Neural cell (in vitro differentiated cells): ENCODE results near the gene EPB41L2. TPM values are rescaled to one million over a fixed set of nuclear protein-coding genes. Genes with fewer than 3 reads are reported as not detected.
"Not testable (repeated sequence)": the region's sequence is repeated elsewhere in the genome, so short reads cannot be mapped to it uniquely, and the experiment has no call there.

Experiments
- H2AFZ ChIP-seq: fragments of 200-600, 300-800 bp; sonication (generic), shearing (Covaris generic); 2 replicates; pipeline ENCODE4 v1.6.0; 2014; ENCODE audit warnings: low read depth, mild to moderate bottlenecking, antibody characterized with exemption, low read length, moderate library complexity
- H3F3A ChIP-seq: fragments of 200-600 bp; shearing (Covaris generic); 2 replicates; pipeline ENCODE4 v1.6.1; 2016; ENCODE audit warnings: mild to moderate bottlenecking, moderate library complexity, mixed read lengths, antibody characterized with exemption, low read length; ENCODE audit not compliant: insufficient read depth, poor library complexity, severe bottlenecking
- H3K27ac ChIP-seq: fragments of 200-600, 300-800 bp; sonication (generic), shearing (Covaris generic); 2 replicates; pipeline ENCODE4 v1.5.1; 2014; ENCODE audit warnings: mild to moderate bottlenecking, low read length, moderate library complexity
- H3K27me3 ChIP-seq: fragments of 300-800, 200-600 bp; sonication (generic), shearing (Covaris generic); 2 replicates; pipeline ENCODE4 v1.6.0; 2014; ENCODE audit warnings: mild to moderate bottlenecking, low read depth, low read length, moderate library complexity; ENCODE audit not compliant: insufficient read depth
- H3K36me3 ChIP-seq: fragments of 300-800, 200-600 bp; sonication (generic), shearing (Covaris generic); 2 replicates; pipeline ENCODE4 v1.5.1; 2014; ENCODE audit warnings: mild to moderate bottlenecking, antibody characterized with exemption, low read length, moderate library complexity; ENCODE audit not compliant: insufficient read depth
- H3K4me2 ChIP-seq: fragments of 300-800, 200-600 bp; sonication (generic), shearing (Covaris generic); 2 replicates; pipeline ENCODE4 v1.6.0; 2014; ENCODE audit warnings: mild to moderate bottlenecking, low read length
- H3K4me3 ChIP-seq: fragments of 300-800, 200-600 bp; sonication (generic), shearing (Covaris generic); 2 replicates; pipeline ENCODE4 v1.5.1; 2014; ENCODE audit warnings: mild to moderate bottlenecking, low read length, moderate library complexity
- H3K79me2 ChIP-seq: fragments of 200-600 bp; shearing (Covaris generic); replicated peaks from 2 replicates; pipeline ENCODE4 v1.6.0; 2014; ENCODE audit warnings: mild to moderate bottlenecking, low read length, moderate library complexity; ENCODE audit not compliant: insufficient read depth
- H3K9ac ChIP-seq: fragments of 300-800, 200-600 bp; sonication (generic), shearing (Covaris generic); 2 replicates; pipeline ENCODE4 v1.6.1; 2016; ENCODE audit warnings: mild to moderate bottlenecking, low read length, mixed read lengths
- H3K9me2 ChIP-seq: fragments of 200-600 bp; shearing (Covaris generic); 2 replicates; pipeline ENCODE4 v1.6.1; 2016; ENCODE audit warnings: mild to moderate bottlenecking, low read length, mixed read lengths; ENCODE audit not compliant: insufficient read depth
- H3K9me3 ChIP-seq: fragments of 200-600, 300-800 bp; sonication (generic), shearing (Covaris generic); 2 replicates; pipeline ENCODE4 v1.6.1; 2016; ENCODE audit warnings: mild to moderate bottlenecking, mixed run types, low read length, moderate library complexity, mixed read lengths
- H4K20me1 ChIP-seq: fragments of 200-600 bp; shearing (Covaris generic); 2 replicates; pipeline ENCODE4 v1.6.1; 2016; ENCODE audit warnings: mild to moderate bottlenecking, mixed run types; ENCODE audit not compliant: insufficient read depth
- EP300 ChIP-seq: fragments of 450-650 bp; conservative IDR thresholded peaks from 2 replicates; pipeline ENCODE4 v1.6.1; 2014; ENCODE audit warnings: antibody characterized with exemption, mild to moderate bottlenecking, moderate library complexity; ENCODE audit not compliant: poor library complexity, severe bottlenecking
- EZH2 ChIP-seq: fragments of 200-600, 300-800 bp; shearing (Covaris generic), sonication (generic); IDR thresholded peaks from 2 replicates; pipeline ENCODE4 v1.6.1; 2014; ENCODE audit warnings: antibody characterized with exemption, low read length, borderline replicate concordance, mild to moderate bottlenecking; ENCODE audit not compliant: insufficient read depth, poor library complexity, severe bottlenecking
- MXI1 ChIP-seq: fragments of 450-650 bp; conservative IDR thresholded peaks from 2 replicates; pipeline ENCODE4 v1.6.1; 2014; ENCODE audit warnings: antibody characterized with exemption, mild to moderate bottlenecking; ENCODE audit not compliant: poor library complexity, severe bottlenecking
- RAD21 ChIP-seq: fragments of 450-650 bp; conservative IDR thresholded peaks from 2 replicates; pipeline ENCODE4 v1.6.1; 2014; ENCODE audit warnings: antibody characterized with exemption, mild to moderate bottlenecking, moderate library complexity
- SMC3 ChIP-seq: fragments of 450-650 bp; conservative IDR thresholded peaks from 2 replicates; pipeline ENCODE4 v1.6.1; 2014; ENCODE audit warnings: antibody characterized with exemption, mild to moderate bottlenecking, moderate library complexity; ENCODE audit not compliant: poor library complexity
- TAF1 ChIP-seq: IDR thresholded peaks from 2 replicates; pipeline ENCODE4 v1.6.1; 2012; ENCODE audit warnings: low read depth
- polyA plus RNA-seq: library from polyadenylated mRNA; depleted of rRNA; stranded (reverse); fragments of >200 nt; gene quantifications from 2 replicates; pipeline ENCODE4 v1.2.3, GENCODE V29; 2014
- TF ChIP-seq, protein P1 (sequence below): fragments of 450-650 bp; IDR thresholded peaks from 2 replicates; pipeline ENCODE4 v1.5.1; 2014; ENCODE audit warnings: antibody characterized with exemption, mild to moderate bottlenecking, moderate library complexity; ENCODE audit not compliant: poor library complexity, severe bottlenecking
- TF ChIP-seq, protein P2 (sequence below): IDR thresholded peaks from 2 replicates; pipeline ENCODE4 v1.6.1; 2012; ENCODE audit warnings: borderline replicate concordance

EPB41L2 gene
- polyA plus RNA-seq, 1 donor from 2014 or later, result 13.5 TPM

- Histone ChIP-seq H4K20me1 (no peaks in the 10 kb centered on the region), H3F3A (no peaks in the 10 kb centered on the region), H3K36me3 (no peaks in the 10 kb centered on the region), H2AFZ (no peak overlapping the region), H3K79me2 (no peaks in the 10 kb centered on the region), H3K9ac (no peak overlapping the region), H3K4me2 (no peak overlapping the region), H3K27me3 (no peaks in the 10 kb centered on the region), H3K27ac (no peak overlapping the region), H3K9me2 (no peaks in the 10 kb centered on the region), H3K9me3 (no peaks in the 10 kb centered on the region), H3K4me3 (no peak overlapping the region)
- TF ChIP-seq, protein P1, sequence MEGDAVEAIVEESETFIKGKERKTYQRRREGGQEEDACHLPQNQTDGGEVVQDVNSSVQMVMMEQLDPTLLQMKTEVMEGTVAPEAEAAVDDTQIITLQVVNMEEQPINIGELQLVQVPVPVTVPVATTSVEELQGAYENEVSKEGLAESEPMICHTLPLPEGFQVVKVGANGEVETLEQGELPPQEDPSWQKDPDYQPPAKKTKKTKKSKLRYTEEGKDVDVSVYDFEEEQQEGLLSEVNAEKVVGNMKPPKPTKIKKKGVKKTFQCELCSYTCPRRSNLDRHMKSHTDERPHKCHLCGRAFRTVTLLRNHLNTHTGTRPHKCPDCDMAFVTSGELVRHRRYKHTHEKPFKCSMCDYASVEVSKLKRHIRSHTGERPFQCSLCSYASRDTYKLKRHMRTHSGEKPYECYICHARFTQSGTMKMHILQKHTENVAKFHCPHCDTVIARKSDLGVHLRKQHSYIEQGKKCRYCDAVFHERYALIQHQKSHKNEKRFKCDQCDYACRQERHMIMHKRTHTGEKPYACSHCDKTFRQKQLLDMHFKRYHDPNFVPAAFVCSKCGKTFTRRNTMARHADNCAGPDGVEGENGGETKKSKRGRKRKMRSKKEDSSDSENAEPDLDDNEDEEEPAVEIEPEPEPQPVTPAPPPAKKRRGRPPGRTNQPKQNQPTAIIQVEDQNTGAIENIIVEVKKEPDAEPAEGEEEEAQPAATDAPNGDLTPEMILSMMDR, result no peak
- no peak for TF ChIP-seq TAF1
- TF ChIP-seq, protein P2, sequence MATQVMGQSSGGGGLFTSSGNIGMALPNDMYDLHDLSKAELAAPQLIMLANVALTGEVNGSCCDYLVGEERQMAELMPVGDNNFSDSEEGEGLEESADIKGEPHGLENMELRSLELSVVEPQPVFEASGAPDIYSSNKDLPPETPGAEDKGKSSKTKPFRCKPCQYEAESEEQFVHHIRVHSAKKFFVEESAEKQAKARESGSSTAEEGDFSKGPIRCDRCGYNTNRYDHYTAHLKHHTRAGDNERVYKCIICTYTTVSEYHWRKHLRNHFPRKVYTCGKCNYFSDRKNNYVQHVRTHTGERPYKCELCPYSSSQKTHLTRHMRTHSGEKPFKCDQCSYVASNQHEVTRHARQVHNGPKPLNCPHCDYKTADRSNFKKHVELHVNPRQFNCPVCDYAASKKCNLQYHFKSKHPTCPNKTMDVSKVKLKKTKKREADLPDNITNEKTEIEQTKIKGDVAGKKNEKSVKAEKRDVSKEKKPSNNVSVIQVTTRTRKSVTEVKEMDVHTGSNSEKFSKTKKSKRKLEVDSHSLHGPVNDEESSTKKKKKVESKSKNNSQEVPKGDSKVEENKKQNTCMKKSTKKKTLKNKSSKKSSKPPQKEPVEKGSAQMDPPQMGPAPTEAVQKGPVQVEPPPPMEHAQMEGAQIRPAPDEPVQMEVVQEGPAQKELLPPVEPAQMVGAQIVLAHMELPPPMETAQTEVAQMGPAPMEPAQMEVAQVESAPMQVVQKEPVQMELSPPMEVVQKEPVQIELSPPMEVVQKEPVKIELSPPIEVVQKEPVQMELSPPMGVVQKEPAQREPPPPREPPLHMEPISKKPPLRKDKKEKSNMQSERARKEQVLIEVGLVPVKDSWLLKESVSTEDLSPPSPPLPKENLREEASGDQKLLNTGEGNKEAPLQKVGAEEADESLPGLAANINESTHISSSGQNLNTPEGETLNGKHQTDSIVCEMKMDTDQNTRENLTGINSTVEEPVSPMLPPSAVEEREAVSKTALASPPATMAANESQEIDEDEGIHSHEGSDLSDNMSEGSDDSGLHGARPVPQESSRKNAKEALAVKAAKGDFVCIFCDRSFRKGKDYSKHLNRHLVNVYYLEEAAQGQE, result no peak
- TF ChIP-seq RAD21, result no peak
- no peak for TF ChIP-seq SMC3
- no peak for TF ChIP-seq EZH2
- TF ChIP-seq EP300, result no peak
- no peak for TF ChIP-seq MXI1
Observed at GRCh38 chr6:131013495-131013894, 49.5 kb downstream of the EPB41L2 start.

- no peaks in the 10 kb centered on the region for H3K79me2 ChIP-seq
- TF ChIP-seq MXI1 (no peak), RAD21 (no peak), EZH2 (no peak), SMC3 (no peak), EP300 (no peak)
Observed at GRCh38 chr6:131009790-131010189, 53.3 kb downstream of the EPB41L2 start.

DNA sequence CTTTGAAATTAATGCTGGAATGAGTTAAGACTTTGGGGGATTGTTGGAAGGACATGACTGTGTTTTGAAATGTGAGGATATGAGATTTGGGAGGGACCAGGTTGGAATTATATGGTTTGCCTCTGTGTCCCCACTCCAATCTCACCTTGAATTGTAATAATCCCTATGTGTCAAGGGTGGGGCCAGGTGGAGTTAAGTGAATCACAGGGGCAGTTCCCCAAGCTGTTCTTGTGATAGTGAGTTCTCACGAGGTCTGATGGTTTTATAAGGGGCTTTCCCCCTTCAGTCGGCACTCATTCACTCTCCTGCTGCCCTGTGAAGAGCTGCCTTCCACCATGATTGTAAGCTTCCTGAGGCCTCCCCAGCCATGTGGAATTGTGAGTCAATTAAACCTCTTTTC is 54.1 kb downstream of the EPB41L2 start:
- not testable (repeated sequence) for H3K27me3 ChIP-seq, H3K4me2 ChIP-seq, H3K9ac ChIP-seq, H3K79me2 ChIP-seq, H3K9me3 ChIP-seq, H3K36me3 ChIP-seq, H3K9me2 ChIP-seq, H2AFZ ChIP-seq, H4K20me1 ChIP-seq, H3K27ac ChIP-seq, H3F3A ChIP-seq, H3K4me3 ChIP-seq

More at GRCh38 chr6:131009790-131010189, 53.3 kb downstream of the EPB41L2 start:
- Histone ChIP-seq H3K27ac (no peak overlapping the region), H3K9me2 (no peaks in the 10 kb centered on the region), H3K9ac (no peak overlapping the region), H3F3A (no peaks in the 10 kb centered on the region), H3K4me3 (no peak overlapping the region), H3K9me3 (no peaks in the 10 kb centered on the region), H3K27me3 (no peaks in the 10 kb centered on the region), H2AFZ (no peak overlapping the region), H3K4me2 (no peak overlapping the region), H3K36me3 (no peaks in the 10 kb centered on the region), H4K20me1 (no peaks in the 10 kb centered on the region)

DNA sequence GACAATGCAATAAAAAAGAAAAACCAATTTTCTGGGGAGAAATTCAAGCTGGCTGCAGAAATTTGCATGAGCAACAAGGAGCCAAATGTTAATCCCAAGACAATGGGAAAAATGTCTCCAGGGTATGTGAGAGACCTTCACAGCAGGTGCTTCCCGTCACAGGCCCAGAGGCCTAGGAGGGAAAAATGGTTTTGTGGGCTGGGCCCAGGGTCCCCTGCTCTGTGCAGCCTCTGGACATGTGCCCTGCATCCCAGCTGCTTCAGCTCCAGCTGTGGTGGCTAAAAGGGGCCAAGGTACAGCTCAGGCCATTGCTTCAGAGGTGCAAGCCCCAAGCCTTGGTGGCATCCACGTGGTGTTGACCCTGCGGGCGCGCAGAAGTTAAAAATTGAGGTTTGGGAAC is 55.1 kb downstream of the EPB41L2 start:
- not testable (repeated sequence) for H3K79me2 ChIP-seq, H3K36me3 ChIP-seq, H3K9me2 ChIP-seq, H3K9me3 ChIP-seq, H3K9ac ChIP-seq, H3K27me3 ChIP-seq, H2AFZ ChIP-seq, H3F3A ChIP-seq, H3K4me2 ChIP-seq, H3K4me3 ChIP-seq, H4K20me1 ChIP-seq, H3K27ac ChIP-seq
